Measurements from ENCODE around the gene ZMYM1. TPM values are rescaled to one million over a fixed set of nuclear protein-coding genes. Genes with fewer than 3 reads are reported as not detected.
A peak's percentile ranks its signal among the peaks of the same experiment; 100 is the strongest.
"Not testable (repeated sequence)": the region's sequence is repeated elsewhere in the genome, so short reads cannot be mapped to it uniquely, and the experiment has no call there.

Gene ZMYM1
- total RNA-seq, 2 donors from 2014 or later: 12.3 to 15.9 TPM

GRCh38 chr1:35064265-35064664 is 14.9 kb upstream of the ZMYM1 start:
- DNase-seq: no peak
- intact Hi-C loops (cut with DNase I, micrococcal nuclease): no loop called here
- ATAC-seq: no peak

GRCh38 chr1:35069746-35070145 is 9.4 kb upstream of the ZMYM1 start:
- DNase-seq: no peak
- intact Hi-C loops (cut with DNase I, micrococcal nuclease): no loop called here
- ATAC-seq: no peak

GRCh38 chr1:35073265-35073811 is 5.8 kb upstream of the ZMYM1 start:
- intact Hi-C loops (cut with DNase I, micrococcal nuclease): no loop called here
- DNase-seq (no peak), ATAC-seq (no peak)

GRCh38 chr1:35076426-35076825 is 2.8 kb upstream of the ZMYM1 start:
- intact Hi-C loops (cut with DNase I, micrococcal nuclease); ATAC-seq; DNase-seq: not testable (repeated sequence)

GRCh38 chr1:35080171-35080854 is 1.1 kb downstream of the ZMYM1 start:
- intact Hi-C loops (cut with DNase I, micrococcal nuclease): no loop called here
- ATAC-seq: no peak
- no peak for DNase-seq

- intact Hi-C loops (cut with DNase I, micrococcal nuclease): no loop called here
- DNase-seq: no peak
- no peak for ATAC-seq
Observed at GRCh38 chr1:35085421-35085820, 6.2 kb downstream of the ZMYM1 start.

GRCh38 chr1:35097224-35097623 is 18.0 kb downstream of the ZMYM1 start:
- intact Hi-C loops (cut with DNase I, micrococcal nuclease): no loop called here
- ATAC-seq (no peak), DNase-seq (no peak)

- ATAC-seq: no peak
- DNase-seq: no peak
- intact Hi-C loops (cut with DNase I, micrococcal nuclease): no loop called here
Observed at GRCh38 chr1:35111106-35111505, 31.9 kb downstream of the ZMYM1 start.

- ATAC-seq: no peak
- DNase-seq: no peak
- intact Hi-C loops (cut with DNase I, micrococcal nuclease): no loop called here
Observed at GRCh38 chr1:35112668-35113067, 33.5 kb downstream of the ZMYM1 start.

GRCh38 chr1:35115459-35116383 is 36.5 kb downstream of the ZMYM1 start:
- ATAC-seq (no peak), DNase-seq (no peak)
- intact Hi-C loops (cut with DNase I, micrococcal nuclease): no loop called here

- intact Hi-C loops (cut with DNase I, micrococcal nuclease): no loop called here
- ATAC-seq: peak; percentile 69
- peak in 1 of 2 donors; percentile 27 for DNase-seq
Observed at GRCh38 chr1:35120458-35121133, 41.4 kb downstream of the ZMYM1 start.

GRCh38 chr1:35122311-35122710 is 43.1 kb downstream of the ZMYM1 start:
- DNase-seq (no peak), ATAC-seq (no peak)
- intact Hi-C loops (cut with DNase I, micrococcal nuclease): no loop called here

GRCh38 chr1:35126546-35126945 is 47.4 kb downstream of the ZMYM1 start:
- intact Hi-C loops (cut with DNase I, micrococcal nuclease): no loop called here
- no peak for ATAC-seq
- DNase-seq: no peak

GRCh38 chr1:35129080-35129479 is 49.9 kb downstream of the ZMYM1 start:
- no peak for DNase-seq
- no peak for ATAC-seq
- intact Hi-C loops (cut with DNase I, micrococcal nuclease): no loop called here

GRCh38 chr1:35136780-35137179 is 57.6 kb downstream of the ZMYM1 start:
- intact Hi-C loops (cut with DNase I, micrococcal nuclease): no loop called here
- no peak for ATAC-seq
- DNase-seq: no peak

GRCh38 chr1:35137590-35137989 is 58.4 kb downstream of the ZMYM1 start:
- intact Hi-C loops (cut with DNase I, micrococcal nuclease); ATAC-seq: not testable (repeated sequence)

GRCh38 chr1:35142294-35142693 is 63.1 kb downstream of the ZMYM1 start:
- DNase-seq; ATAC-seq; intact Hi-C loops (cut with DNase I, micrococcal nuclease): not testable (repeated sequence)

More at GRCh38 chr1:35137590-35137989, 58.4 kb downstream of the ZMYM1 start:
- DNase-seq: not testable (repeated sequence)

GRCh38 chr1:35142728-35143127 is 63.5 kb downstream of the ZMYM1 start:
- ATAC-seq; intact Hi-C loops (cut with DNase I, micrococcal nuclease): not testable (repeated sequence)

More at GRCh38 chr1:35142728-35143127, 63.5 kb downstream of the ZMYM1 start:
- not testable (repeated sequence) for DNase-seq

Data from left colon (tissue), 2 donors.